Gastroesophageal sphincter (tissue), 4 donors: ENCODE data around the gene RASGRP3. TPM values are rescaled to one million over a fixed set of nuclear protein-coding genes. Genes with fewer than 3 reads are reported as not detected.

Experiments
- ATAC-seq: fragments of 150-250 bp; one replicate; pipeline ENCODE4 v1.9.1; 2016; ENCODE audit warnings: mild to moderate bottlenecking, moderate library complexity
- H3K27ac ChIP-seq, 4 donors: fragments of 200-600 bp; sonication (generic) in 3 of 4; 1 replicate in 3 of 4; 2 replicates in 1 of 4; pipeline ENCODE4 v1.5.1; 2016 to 2019
- H3K27me3 ChIP-seq: fragments of 200-600 bp; sonication (generic); one replicate; pipeline ENCODE4 v1.5.1; 2019
- H3K36me3 ChIP-seq, 2 donors: fragments of 200-600 bp; sonication (generic); one replicate each; pipeline ENCODE4 v1.5.1; 2019; ENCODE audit warnings: control low read depth in 1 of 2
- H3K4me1 ChIP-seq, 3 donors: fragments of 200-600 bp; sonication (generic); 1 replicate in 2 of 3; 2 replicates in 1 of 3; pipeline ENCODE4 v1.5.1; 2016 to 2019; ENCODE audit warnings: control low read depth in 2 of 3
- H3K4me3 ChIP-seq, 2 donors: fragments of 200-600 bp; sonication (generic); one replicate each; pipeline ENCODE4 v1.5.1; 2019; ENCODE audit warnings: mild to moderate bottlenecking in 1 of 2, moderate library complexity in 1 of 2
- H3K9me3 ChIP-seq, 3 donors: fragments of 200-600 bp; sonication (generic); one replicate each; pipeline ENCODE4 v1.5.1; 2017 to 2019; ENCODE audit warnings: control low read depth in 2 of 3
- EP300 ChIP-seq: sonication (generic); formaldehyde crosslinking; IDR thresholded peaks from one replicate; pipeline ENCODE4 v1.6.1; 2017; ENCODE audit warnings: antibody characterized with exemption, mild to moderate bottlenecking
- POLR2A ChIP-seq, 2 donors: fragments of 450-650 bp; IDR thresholded peaks; one replicate each; pipeline ENCODE4 v1.6.1; 2017; ENCODE audit warnings: antibody characterized with exemption in 2 of 2, mild to moderate bottlenecking in 2 of 2, moderate library complexity in 1 of 2
- POLR2AphosphoS5 ChIP-seq: sonication (generic); formaldehyde crosslinking; IDR thresholded peaks from one replicate; pipeline ENCODE4 v1.6.1; 2017; ENCODE audit warnings: antibody characterized with exemption
- WGBS, 2 donors: methylation state at CpG; one replicate each; pipeline ENCODE4 v1.1.5; 2018; ENCODE audit warnings: low coverage in 1 of 2; 5-methylcytosine and 5-hydroxymethylcytosine counted together
- total RNA-seq, 4 donors: library from RNA; depleted of rRNA; stranded (reverse); fragments of >200 nt; gene quantifications; one replicate each; pipeline ENCODE4 v1.1.0, GENCODE V29; 2016
- TF ChIP-seq, protein P1 (sequence below), 4 experiments: fragments of 200-600 bp in 2 of 4; fragments of 450-650 bp in 2 of 4; sonication (generic) in 1 of 4; IDR thresholded peaks; one replicate each; pipeline ENCODE4 v1.5.1; 2017 to 2019; ENCODE audit warnings: antibody characterized with exemption in 4 of 4, mild to moderate bottlenecking in 2 of 4, moderate library complexity in 2 of 4

The RASGRP3 gene
- 10 to 100 TPM in 1 of 4 donors, 1 to 10 TPM in 3; 2.6 to 23.3 (median 8.3) TPM for total RNA-seq

- H3K9me3 ChIP-seq, result no peaks in the 10 kb centered on the region
- no peaks in the 10 kb centered on the region for H3K27me3 ChIP-seq
- WGBS, 2 donors, result 0% methylated on average over 5 of the region's 18 CpGs; no CpG with 5 or more reads in 1 of the 2 donors
- TF ChIP-seq POLR2AphosphoS5, result peak; percentile 76
- TF ChIP-seq EP300, result no peak
- peak in 1 of 2 donors; percentile 11 for TF ChIP-seq POLR2A (IDR thresholded peaks at IDR 0.05)
- TF ChIP-seq, protein P1, sequence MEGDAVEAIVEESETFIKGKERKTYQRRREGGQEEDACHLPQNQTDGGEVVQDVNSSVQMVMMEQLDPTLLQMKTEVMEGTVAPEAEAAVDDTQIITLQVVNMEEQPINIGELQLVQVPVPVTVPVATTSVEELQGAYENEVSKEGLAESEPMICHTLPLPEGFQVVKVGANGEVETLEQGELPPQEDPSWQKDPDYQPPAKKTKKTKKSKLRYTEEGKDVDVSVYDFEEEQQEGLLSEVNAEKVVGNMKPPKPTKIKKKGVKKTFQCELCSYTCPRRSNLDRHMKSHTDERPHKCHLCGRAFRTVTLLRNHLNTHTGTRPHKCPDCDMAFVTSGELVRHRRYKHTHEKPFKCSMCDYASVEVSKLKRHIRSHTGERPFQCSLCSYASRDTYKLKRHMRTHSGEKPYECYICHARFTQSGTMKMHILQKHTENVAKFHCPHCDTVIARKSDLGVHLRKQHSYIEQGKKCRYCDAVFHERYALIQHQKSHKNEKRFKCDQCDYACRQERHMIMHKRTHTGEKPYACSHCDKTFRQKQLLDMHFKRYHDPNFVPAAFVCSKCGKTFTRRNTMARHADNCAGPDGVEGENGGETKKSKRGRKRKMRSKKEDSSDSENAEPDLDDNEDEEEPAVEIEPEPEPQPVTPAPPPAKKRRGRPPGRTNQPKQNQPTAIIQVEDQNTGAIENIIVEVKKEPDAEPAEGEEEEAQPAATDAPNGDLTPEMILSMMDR (IDR thresholded peaks at IDR 0.05), result no peak
- H3K27ac ChIP-seq, result peak within 1 kb of the TSS; percentile 76 to 92 (median 84)
- H3K36me3 ChIP-seq, result no peaks in the 10 kb centered on the region
- peaks cover 0 to 36% (median 0%) of the 10 kb centered on the region in 3 donors for H3K4me1 ChIP-seq
- ATAC-seq, result peak; percentile 82
- peak within 1 kb of the TSS; percentile 62 to 78 for H3K4me3 ChIP-seq
These were observed at the start of gene RASGRP3 for GRCh38 chr2:33476131-33476792. RASGRP3 (plus strand) TSS chr2:33476649; CDS start chr2:33515137, 38,488 bp downstream.

- no peak for ATAC-seq
- H3K4me3 ChIP-seq, result no peak overlapping the region
- no peak overlapping the region for H3K27ac ChIP-seq
- H3K36me3 ChIP-seq, result no peaks in the 10 kb centered on the region
- TF ChIP-seq, protein P1 (IDR thresholded peaks at IDR 0.05), result no peak
- TF ChIP-seq POLR2AphosphoS5, result no peak
- TF ChIP-seq POLR2A (IDR thresholded peaks at IDR 0.05), result no peak
- TF ChIP-seq EP300, result no peak
- peaks cover 0 to 16% (median 0%) of the 10 kb centered on the region in 3 donors for H3K4me1 ChIP-seq
- no peaks in the 10 kb centered on the region for H3K9me3 ChIP-seq
- 40 to 100% methylated on average over 1 to 3 of the region's 3 CpGs for WGBS, 2 donors
- no peaks in the 10 kb centered on the region for H3K27me3 ChIP-seq
These were observed 49.7 kb upstream of the RASGRP3 start for GRCh38 chr2:33426666-33427231.

GRCh38 chr2:33430077-33430476 is 46.4 kb upstream of the RASGRP3 start:
- TF ChIP-seq POLR2AphosphoS5 (no peak), EP300 (no peak), POLR2A (IDR thresholded peaks at IDR 0.05) (no peak)
- TF ChIP-seq, protein P1 (IDR thresholded peaks at IDR 0.05), result no peak

GRCh38 chr2:33430856-33431255 is 45.6 kb upstream of the RASGRP3 start:
- WGBS, 2 donors, result 20 to 42% methylated on average over 1 of the region's 1 CpG
- ATAC-seq, result no peak
- TF ChIP-seq POLR2A (IDR thresholded peaks at IDR 0.05) (no peak), POLR2AphosphoS5 (no peak), EP300 (no peak)
- no peaks in the 10 kb centered on the region for H3K36me3 ChIP-seq
- no peak overlapping the region for H3K4me3 ChIP-seq
- no peak overlapping the region for H3K27ac ChIP-seq
- H3K9me3 ChIP-seq, result no peaks in the 10 kb centered on the region
- peaks cover 0 to 24% (median 0%) of the 10 kb centered on the region in 3 donors for H3K4me1 ChIP-seq
- no peaks in the 10 kb centered on the region for H3K27me3 ChIP-seq

More at GRCh38 chr2:33430077-33430476, 46.4 kb upstream of the RASGRP3 start:
- no peak overlapping the region for H3K27ac ChIP-seq
- no peak for ATAC-seq
- H3K4me3 ChIP-seq, result no peak overlapping the region
- no peaks in the 10 kb centered on the region for H3K27me3 ChIP-seq
- 11 to 25% methylated on average over 3 of the region's 3 CpGs for WGBS, 2 donors
- H3K9me3 ChIP-seq, result no peaks in the 10 kb centered on the region
- H3K36me3 ChIP-seq, result no peaks in the 10 kb centered on the region
- H3K4me1 ChIP-seq, result peaks cover 0 to 23% (median 0%) of the 10 kb centered on the region in 3 donors

GRCh38 chr2:33432871-33433270 is 43.6 kb upstream of the RASGRP3 start:
- Histone ChIP-seq H3K4me3 (no peak overlapping the region), H3K4me1 (peaks cover 3 to 43% (median 12%) of the 10 kb centered on the region in 3 donors), H3K9me3 (no peaks in the 10 kb centered on the region), H3K27ac (peak overlapping the region in 1 of 4 donors; percentile 38), H3K36me3 (no peaks in the 10 kb centered on the region), H3K27me3 (no peaks in the 10 kb centered on the region)
- WGBS, 2 donors, result 70 to 96% methylated on average over 2 of the region's 2 CpGs
- TF ChIP-seq, protein P1 (IDR thresholded peaks at IDR 0.05), result no peak
- TF ChIP-seq POLR2A (IDR thresholded peaks at IDR 0.05) (no peak), EP300 (no peak), POLR2AphosphoS5 (no peak)
- no peak for ATAC-seq
